ENCODE results near the gene SNED1. TPM values are rescaled to one million over a fixed set of nuclear protein-coding genes. Genes with fewer than 3 reads are reported as not detected.

SNED1 gene
- total RNA-seq, 3 donors from 2014 or later = 27.1 to 46.9 (median 35.2) TPM

DNA sequence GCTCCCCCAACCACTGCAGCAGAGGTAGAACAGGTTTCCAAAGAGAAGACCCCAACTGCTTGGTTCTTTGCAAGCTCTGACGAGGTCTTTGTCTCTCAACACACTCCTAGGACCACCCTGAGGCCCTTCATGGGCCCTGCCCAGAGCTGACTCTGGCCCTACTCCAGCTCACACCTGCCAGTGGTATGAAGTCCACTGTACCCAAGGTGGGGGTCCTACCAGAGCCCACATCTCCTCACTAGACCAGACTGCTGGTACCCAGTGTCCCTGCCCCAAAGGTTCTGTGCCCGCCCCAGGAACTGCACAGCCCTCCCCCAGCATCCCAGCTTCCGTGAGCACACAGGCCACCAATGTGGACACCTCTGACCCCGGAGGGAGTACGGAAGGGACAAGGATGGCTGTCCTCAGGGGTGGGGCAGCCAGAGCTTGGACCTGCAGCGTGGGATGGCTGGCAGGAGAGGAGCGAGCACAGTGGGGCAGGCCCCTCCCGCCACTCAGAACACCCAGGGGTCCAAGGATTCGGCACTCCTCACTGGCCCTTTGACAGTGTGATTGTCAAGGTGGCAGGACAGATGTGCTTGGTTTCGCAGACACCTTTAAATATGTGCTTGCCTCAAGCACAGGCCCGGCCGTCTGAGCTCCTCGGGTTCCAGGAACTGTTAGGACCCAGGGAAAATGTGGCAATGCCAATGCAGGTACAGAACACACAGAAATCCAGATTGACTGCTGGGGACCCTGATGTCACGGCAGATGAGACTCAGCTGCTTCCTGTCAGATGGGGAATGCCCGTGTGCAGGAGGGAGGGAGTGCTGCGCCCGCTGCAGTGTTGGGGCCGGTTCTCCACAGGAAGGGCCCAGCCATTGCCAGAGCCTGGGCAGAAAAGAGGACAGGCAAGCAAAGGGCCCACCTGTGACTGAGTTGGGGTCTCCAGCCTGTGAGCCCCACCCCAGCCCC is 52.5 kb downstream of the SNED1 start:
- TF ChIP-seq POLR2AphosphoS5 (IDR thresholded peaks at IDR 0.05) = no peak
- TF ChIP-seq, protein P1, sequence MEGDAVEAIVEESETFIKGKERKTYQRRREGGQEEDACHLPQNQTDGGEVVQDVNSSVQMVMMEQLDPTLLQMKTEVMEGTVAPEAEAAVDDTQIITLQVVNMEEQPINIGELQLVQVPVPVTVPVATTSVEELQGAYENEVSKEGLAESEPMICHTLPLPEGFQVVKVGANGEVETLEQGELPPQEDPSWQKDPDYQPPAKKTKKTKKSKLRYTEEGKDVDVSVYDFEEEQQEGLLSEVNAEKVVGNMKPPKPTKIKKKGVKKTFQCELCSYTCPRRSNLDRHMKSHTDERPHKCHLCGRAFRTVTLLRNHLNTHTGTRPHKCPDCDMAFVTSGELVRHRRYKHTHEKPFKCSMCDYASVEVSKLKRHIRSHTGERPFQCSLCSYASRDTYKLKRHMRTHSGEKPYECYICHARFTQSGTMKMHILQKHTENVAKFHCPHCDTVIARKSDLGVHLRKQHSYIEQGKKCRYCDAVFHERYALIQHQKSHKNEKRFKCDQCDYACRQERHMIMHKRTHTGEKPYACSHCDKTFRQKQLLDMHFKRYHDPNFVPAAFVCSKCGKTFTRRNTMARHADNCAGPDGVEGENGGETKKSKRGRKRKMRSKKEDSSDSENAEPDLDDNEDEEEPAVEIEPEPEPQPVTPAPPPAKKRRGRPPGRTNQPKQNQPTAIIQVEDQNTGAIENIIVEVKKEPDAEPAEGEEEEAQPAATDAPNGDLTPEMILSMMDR (IDR thresholded peaks at IDR 0.05) = no peak
- TF ChIP-seq POLR2A (IDR thresholded peaks at IDR 0.05) = no peak
- Histone ChIP-seq H3K27me3 (no peaks in the 10 kb centered on the region), H3K36me3 (no peaks in the 10 kb centered on the region), H3K27ac (no peak overlapping the region), H3K9me3 (no peaks in the 10 kb centered on the region), H3K4me3 (no peak overlapping the region), H3K4me1 (no peaks in the 10 kb centered on the region)
- peak in 1 of 2 donors; percentile 13 for DNase-seq (ENCODE audit: low spot score in 2 of 2)
- intact Hi-C loops (cut with DNase I; ENCODE audit: low total_unique reads) = no loop called here

DNA sequence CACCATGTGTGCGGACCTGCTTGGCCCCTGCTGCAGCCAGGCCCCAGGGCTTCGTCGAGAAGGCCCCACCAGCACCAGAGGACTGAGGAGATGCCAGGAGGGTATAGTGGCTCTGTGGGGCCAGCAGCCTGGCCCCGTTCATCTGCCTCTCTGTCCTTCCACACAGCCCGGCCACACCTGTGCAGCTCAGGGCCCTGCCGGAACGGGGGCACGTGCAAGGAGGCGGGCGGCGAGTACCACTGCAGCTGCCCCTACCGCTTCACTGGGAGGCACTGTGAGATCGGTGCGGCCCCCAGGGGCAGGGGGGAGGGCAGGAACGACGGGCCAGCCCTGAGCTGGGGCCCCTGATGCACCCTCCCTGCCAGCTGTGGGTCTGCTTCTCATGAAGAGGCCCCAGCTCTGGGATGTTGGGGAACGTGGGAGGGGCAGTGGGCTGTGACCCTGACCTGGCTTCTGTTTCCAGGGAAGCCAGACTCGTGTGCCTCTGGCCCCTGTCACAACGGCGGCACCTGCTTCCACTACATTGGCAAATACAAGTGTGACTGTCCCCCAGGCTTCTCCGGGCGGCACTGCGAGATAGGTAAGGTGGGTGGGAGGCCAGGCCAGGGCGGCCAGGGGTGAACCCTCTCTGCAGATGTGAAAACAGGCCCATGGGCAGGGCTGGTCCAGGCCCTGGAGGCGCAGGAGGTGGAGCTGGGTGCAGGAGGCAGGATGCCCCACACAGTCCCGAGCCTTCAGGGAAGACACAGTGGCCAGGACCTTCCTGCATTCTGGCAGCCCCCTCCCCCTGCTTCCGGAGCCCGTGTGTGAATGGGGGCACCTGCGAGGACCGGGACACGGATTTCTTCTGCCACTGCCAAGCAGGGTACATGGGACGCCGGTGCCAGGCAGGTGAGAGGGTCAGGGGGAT is 53.4 kb downstream of the SNED1 start:
- no peaks in the 10 kb centered on the region for H3K36me3 ChIP-seq
- no peak for TF ChIP-seq POLR2AphosphoS5 (IDR thresholded peaks at IDR 0.05)
- no peak for TF ChIP-seq POLR2A (IDR thresholded peaks at IDR 0.05)
- TF ChIP-seq, protein P1 (IDR thresholded peaks at IDR 0.05) = no peak
- DNase-seq (ENCODE audit: low spot score in 2 of 2) = peak in 1 of 2 donors; percentile 13
- no peaks in the 10 kb centered on the region for H3K27me3 ChIP-seq
- H3K27ac ChIP-seq = no peak overlapping the region
- no peaks in the 10 kb centered on the region for H3K9me3 ChIP-seq
- no peaks in the 10 kb centered on the region for H3K4me1 ChIP-seq
- intact Hi-C loops (cut with DNase I; ENCODE audit: low total_unique reads) = no loop called here
- no peak overlapping the region for H3K4me3 ChIP-seq

DNA sequence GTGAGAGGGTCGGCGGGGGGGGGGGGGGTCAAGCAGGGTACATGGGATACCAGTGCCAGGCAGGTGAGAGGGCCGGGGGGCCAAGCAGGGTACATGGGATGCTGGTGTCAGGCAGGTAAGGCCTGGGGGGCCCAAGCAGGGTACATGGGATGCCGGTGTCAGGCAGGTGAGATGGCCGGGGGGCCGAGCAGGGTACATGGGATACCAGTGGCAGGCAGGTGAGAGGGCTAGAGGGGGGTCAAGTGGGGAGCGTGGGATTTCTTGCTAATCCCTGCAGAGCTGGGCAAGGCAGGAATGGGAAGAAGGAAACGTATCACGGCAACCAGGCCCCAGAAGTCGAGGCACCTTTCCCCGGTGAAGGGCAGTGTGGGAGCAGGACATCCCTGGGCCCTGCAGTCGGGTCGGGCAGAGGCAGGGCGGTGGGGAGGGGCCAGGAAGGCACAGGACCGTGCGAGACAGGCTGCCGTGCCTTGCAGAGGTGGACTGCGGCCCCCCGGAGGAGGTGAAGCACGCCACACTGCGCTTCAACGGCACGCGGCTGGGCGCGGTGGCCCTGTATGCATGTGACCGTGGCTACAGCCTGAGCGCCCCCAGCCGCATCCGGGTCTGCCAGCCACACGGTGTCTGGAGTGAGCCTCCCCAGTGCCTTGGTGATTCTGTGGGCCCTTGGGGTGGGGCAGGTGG is 54.4 kb downstream of the SNED1 start:
- Histone ChIP-seq H3K36me3 (no peaks in the 10 kb centered on the region), H3K4me1 (no peaks in the 10 kb centered on the region), H3K27me3 (no peaks in the 10 kb centered on the region), H3K4me3 (no peak overlapping the region), H3K9me3 (no peaks in the 10 kb centered on the region), H3K27ac (no peak overlapping the region)
- intact Hi-C loops (cut with DNase I; ENCODE audit: low total_unique reads) = no loop called here
- peak in 1 of 2 donors; percentile 9 for DNase-seq (ENCODE audit: low spot score in 2 of 2)
- no peak for TF ChIP-seq POLR2A (IDR thresholded peaks at IDR 0.05)
- TF ChIP-seq, protein P1 (IDR thresholded peaks at IDR 0.05) = no peak
- TF ChIP-seq POLR2AphosphoS5 (IDR thresholded peaks at IDR 0.05) = no peak

DNA sequence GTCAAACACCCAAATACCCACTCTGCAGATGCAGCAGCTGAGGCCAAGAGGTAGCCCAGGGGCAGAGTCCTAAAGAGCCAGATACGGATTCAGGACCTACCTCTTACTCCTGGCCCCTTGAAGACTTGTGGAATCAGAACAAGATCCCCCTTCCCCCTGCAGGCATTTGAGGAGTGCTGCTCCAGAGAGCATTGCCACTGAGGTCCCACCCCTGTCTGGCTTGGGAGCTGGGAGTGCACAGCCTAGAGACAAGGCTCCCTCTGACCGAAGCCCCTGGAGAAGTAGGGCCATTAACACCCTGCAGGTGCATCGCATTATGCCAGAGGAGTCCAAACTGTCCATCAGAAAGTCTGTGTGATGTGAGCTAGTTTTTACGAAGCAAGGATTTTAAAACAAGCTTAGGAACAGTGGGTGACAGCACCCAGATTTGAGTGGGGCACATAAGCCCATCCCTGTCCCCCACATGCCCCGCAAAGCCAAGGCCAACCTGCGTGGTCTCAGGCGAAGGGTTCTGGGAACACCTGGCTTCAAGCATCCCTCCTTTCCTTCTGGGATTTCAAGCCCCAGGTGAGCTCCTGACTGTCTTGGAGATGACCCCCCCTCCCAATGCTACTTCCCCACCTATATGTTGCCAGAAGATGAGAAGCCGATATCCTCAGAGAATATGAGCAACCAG is 55.3 kb downstream of the SNED1 start:
- Histone ChIP-seq H3K9me3 (no peaks in the 10 kb centered on the region), H3K36me3 (no peaks in the 10 kb centered on the region), H3K4me3 (no peak overlapping the region), H3K27me3 (no peaks in the 10 kb centered on the region), H3K27ac (no peak overlapping the region), H3K4me1 (no peaks in the 10 kb centered on the region)
- intact Hi-C loops (cut with DNase I; ENCODE audit: low total_unique reads) = no loop called here
- TF ChIP-seq, protein P1 (IDR thresholded peaks at IDR 0.05) = no peak
- no peak for TF ChIP-seq POLR2A (IDR thresholded peaks at IDR 0.05)
- peak in 1 of 2 donors; percentile 7 for DNase-seq (ENCODE audit: low spot score in 2 of 2)

Measured in breast epithelium (tissue), 4 donors.